GM18870 (cell line): ENCODE data around the gene TSC2.
"Not testable (repeated sequence)": the region's sequence is repeated elsewhere in the genome, so short reads cannot be mapped to it uniquely, and the experiment has no call there.

ENCODE experiments used
- ATAC-seq: cut with Tn5 transposase; IDR thresholded peaks from one replicate; pipeline ENCODE4 v1.9.1; 2021; ENCODE audit warnings: moderate library complexity; ENCODE audit not compliant: unreplicated experiment

The TSC2 gene

GRCh38 chr16:2115591-2115973, 67.8 kb downstream of the TSC2 start:
- no peak for ATAC-seq

GRCh38 chr16:2116428-2116827, 68.6 kb downstream of the TSC2 start:
- not testable (repeated sequence) for ATAC-seq

GRCh38 chr16:2117341-2117740, 69.6 kb downstream of the TSC2 start:
- not testable (repeated sequence) for ATAC-seq

GRCh38 chr16:2117960-2118722, 70.4 kb downstream of the TSC2 start:
- ATAC-seq = not testable (repeated sequence)

GRCh38 chr16:2121325-2121724, 73.5 kb downstream of the TSC2 start:
- not testable (repeated sequence) for ATAC-seq

- ATAC-seq = no peak
These were observed 74.1 kb downstream of the TSC2 start for GRCh38 chr16:2121853-2122252.

- no peak for ATAC-seq
These were observed 74.6 kb downstream of the TSC2 start for GRCh38 chr16:2122429-2122828.

- ATAC-seq = not testable (repeated sequence)
These were observed 75.3 kb downstream of the TSC2 start for GRCh38 chr16:2122934-2123683.

- not testable (repeated sequence) for ATAC-seq
These were observed 76.1 kb downstream of the TSC2 start for GRCh38 chr16:2123706-2124376.

- ATAC-seq = not testable (repeated sequence)
These were observed 76.5 kb downstream of the TSC2 start for GRCh38 chr16:2124377-2124693.

GRCh38 chr16:2124694-2125444, 77.1 kb downstream of the TSC2 start:
- ATAC-seq = not testable (repeated sequence)

GRCh38 chr16:2125609-2126008, 77.8 kb downstream of the TSC2 start:
- ATAC-seq = not testable (repeated sequence)

- not testable (repeated sequence) for ATAC-seq
These were observed 78.5 kb downstream of the TSC2 start for GRCh38 chr16:2126161-2126743.

GRCh38 chr16:2126928-2127556, 79.3 kb downstream of the TSC2 start:
- not testable (repeated sequence) for ATAC-seq

- not testable (repeated sequence) for ATAC-seq
These were observed 80.0 kb downstream of the TSC2 start for GRCh38 chr16:2127630-2128280.

GRCh38 chr16:2129251-2129650, 81.5 kb downstream of the TSC2 start:
- ATAC-seq = not testable (repeated sequence)

GRCh38 chr16:2129890-2130447, 82.2 kb downstream of the TSC2 start:
- ATAC-seq = not testable (repeated sequence)

GRCh38 chr16:2133797-2134196, 86.0 kb downstream of the TSC2 start:
- ATAC-seq = not testable (repeated sequence)

GRCh38 chr16:2135071-2135470, 87.3 kb downstream of the TSC2 start:
- not testable (repeated sequence) for ATAC-seq
